ENCODE data around the gene TRPV4.
A peak's percentile ranks its signal among the peaks of the same experiment; 100 is the strongest.

Gene TRPV4

DNA sequence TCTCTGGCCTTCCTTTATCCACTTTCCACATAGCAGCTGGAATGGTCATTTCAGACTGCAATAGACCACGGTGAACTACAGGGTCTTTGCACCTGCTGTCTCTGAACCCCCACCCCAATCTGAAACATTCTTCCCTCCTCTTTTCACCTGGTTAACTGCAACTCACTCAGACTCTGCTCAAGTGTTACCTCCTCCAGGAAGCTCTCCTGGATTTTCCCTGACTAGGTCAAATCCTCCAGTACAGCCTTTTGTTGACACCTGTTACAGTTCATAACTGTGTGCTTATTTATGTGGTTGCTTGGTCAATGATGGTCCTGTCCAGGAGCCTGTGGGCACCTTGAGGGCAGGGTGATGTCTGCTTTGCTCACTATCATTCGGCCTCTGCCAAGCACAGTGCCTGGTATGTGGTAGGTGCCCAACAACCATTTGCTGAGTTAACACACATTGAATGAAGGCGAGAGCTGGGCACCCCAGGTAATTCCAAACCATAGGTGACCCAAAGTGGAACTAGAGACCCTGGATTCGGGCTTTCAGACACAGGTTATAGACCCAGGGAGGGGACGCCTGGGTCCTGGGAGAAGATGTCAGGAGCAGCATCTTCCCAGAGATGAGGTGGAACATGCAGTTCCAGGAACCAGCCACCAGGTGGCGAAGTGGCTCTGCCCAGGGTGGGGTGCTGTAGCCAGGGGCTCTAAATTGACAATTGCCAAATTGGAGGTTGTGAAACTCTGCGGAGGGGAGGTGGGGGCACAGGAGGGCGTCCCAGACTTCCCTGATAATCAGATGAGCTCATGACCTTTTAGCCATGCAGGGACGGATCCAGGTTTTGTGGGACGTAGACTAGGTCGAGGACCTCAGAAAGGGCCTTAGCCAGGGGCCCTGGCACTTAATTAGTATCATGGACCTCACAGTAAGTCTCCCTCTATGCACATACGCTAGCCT lies 28.1 kb downstream of the TRPV4 start:
- peak; percentile 65 for DNase-seq

DNA sequence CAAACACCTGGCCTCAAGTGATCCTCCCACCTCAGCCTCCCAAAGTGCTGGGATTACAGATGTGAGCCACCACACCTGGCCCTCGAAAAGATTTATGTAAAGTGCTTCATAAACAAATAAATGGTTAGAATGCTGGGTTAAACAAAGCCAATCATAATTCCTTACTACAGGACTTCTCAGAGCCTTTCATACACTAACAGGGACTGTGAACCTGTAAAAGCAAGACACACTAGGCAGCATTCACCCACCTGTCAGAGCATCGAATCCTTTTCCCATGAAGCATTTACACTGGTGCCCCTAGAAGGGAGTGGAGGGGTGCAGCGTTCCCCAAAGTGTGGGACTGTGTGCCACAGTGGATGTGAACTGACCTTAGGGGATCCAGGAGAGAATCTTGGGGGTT lies 29.5 kb downstream of the TRPV4 start:
- no peak for DNase-seq

DNA sequence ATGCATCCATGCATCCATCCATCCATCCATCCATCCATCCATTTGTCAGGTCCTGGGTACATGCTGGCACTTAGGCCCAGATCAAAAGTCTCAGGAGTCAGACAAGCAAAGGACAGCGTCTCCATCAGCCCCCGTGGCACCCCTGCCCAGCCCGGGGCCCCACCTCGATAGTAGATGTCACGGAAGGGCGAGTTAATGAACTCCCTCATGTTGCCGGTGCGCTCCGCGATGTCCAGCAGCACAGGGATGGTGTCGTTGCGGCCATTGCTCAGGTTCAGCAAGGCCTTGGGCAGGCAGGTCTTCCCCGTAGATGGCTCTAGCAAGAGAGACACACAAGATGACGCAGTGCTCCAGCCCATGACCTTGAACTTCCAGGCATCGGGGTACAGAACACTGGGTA lies 30.4 kb downstream of the TRPV4 start:
- DNase-seq: no peak

DNA sequence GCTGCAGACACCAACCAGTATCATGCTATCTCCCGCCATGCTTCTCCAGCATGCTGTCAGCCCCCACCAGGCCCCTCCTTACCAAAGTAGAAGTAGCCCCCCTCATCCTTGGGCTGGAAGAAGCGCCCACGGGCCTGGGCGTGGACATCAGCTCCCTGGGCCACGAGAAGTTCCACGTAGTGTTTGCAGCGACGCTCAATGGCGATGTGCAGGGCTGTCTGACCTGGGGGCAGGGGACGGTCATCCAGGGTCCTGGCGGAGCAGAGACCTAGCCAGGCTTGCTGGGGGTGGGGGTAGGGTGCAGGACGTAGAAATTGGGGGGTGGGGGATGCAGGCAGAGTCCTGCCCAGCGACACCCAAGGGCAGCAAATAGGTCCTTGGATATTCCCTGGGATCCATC lies 32.7 kb downstream of the TRPV4 start:
- DNase-seq: no peak

DNA sequence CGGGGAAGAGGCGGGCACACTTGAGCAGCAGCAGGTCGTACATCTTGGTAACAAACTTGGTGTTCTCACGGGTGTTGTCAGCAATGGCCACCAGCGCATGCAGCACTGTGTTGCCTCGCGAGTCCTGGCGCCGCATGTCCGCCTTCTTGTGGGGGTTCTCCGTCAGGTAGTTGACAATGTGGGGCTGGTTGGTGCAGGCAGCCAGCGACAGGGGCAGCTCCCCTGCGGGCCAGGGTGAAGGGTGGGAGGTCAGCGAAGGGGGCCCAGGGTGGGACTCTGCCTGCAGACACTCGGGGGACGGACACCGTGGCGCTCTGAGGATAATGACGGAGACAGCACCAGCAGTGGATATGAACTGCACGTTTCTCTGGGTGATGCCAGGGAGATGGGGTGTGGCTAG lies 34.5 kb downstream of the TRPV4 start:
- no peak for DNase-seq

DNA sequence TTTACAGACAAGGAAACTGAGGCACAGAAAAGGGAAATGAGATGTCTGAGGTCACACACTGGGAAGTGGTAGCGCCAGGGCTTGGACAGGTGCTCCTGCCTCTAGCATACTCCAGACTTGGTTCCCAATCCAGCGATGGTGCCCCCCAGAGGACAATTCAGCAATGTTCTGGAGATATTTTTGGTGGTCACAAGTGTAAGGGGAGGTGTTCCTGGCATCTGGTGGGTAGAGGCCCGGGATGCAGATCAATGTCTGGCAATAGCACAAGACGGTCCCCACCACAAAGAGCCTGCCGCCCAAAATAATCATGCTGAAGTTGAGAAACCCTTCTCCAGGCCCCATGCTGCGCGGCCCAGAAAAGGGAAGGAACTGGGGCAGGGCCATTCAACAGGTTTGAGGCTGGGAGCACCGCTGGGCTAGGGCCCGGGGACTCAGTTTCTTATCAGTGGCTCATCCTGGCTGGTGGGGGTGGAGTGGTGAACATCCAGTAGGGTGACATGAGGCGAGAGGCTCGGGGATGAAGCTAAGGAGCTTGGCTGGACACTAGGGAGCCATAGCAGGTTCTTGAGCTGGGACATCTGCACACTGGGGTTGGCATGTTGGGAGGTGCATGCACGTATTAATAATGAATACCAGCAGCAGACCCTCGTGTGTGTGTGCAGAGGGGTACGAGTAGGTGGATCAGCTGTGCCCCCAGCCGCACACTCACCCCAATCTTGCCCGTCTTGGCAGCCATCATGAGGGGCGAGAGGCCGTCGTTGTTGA lies 35.1 kb downstream of the TRPV4 start:
- DNase-seq: peak; percentile 36

DNA sequence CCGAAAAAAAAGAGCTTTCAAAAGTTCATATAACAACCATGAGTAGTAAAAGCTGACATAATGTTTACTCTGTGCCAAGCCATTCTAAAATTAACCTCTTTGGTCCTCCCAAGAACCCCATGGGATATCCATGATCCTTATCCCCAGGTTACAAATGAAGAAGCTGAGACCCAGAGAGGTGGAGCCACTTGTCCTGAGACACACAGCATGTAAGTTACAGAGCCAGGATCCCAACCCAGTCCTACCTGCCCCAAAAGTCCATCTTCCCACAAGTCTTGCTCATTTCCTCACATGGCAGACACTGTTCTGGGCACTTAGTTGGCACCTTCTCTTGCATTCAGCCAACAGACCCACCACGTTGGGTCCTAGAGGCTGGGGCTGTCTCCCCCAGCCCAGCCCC lies 37.1 kb downstream of the TRPV4 start:
- DNase-seq: no peak

DNA sequence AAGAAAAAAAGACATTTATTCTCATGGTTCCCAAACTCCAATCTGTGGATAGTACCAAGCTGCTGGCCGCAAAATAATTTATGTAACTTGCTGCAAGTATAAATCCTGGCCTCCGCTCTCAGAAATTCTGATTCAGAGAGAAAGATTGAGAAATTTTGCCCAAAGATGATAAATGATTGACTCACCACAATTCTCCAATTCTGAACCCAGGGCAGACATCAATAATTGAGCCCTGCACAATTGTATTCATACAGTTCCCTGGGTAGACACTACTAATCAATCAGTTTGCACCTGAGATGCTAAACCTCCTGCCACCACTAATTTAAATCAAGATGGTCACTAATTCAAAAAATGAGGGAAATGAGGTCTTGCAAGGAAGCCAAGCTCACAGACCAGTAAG lies 38.2 kb downstream of the TRPV4 start:
- no peak for DNase-seq

DNA sequence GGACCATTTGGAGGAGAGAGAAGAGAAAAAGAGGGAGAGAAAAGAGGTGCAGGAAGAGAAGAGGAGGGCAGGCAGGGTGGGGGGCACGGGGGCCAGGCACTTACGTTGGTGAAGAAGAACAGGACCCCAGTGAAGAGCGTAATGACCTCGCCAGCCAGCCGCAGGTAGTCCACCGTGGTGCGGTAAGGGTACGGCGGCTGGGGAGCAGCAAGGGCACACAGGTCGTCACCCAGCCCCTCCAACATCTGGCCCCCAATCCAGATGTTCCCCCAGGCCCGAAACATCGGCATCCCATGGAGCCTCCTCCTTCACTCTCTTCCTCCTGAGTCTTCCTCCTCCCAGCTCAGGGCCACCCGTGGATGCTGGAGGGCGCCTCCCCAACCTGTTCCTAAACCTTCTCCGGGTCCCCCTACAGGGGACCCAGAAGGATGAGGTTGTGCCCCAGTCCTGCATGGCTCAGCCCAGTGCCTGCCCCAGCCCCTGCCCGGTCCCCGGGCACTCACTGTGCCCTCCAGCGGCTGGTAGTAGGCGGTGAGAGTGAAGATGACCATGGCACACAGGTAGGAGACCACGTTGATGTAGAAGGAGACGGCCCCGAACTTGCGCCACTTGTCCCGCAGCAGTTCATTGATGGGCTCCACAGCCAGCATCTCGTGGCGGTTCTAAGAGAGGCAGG lies 39.2 kb downstream of the TRPV4 start:
- DNase-seq: peak; percentile 28

DNA sequence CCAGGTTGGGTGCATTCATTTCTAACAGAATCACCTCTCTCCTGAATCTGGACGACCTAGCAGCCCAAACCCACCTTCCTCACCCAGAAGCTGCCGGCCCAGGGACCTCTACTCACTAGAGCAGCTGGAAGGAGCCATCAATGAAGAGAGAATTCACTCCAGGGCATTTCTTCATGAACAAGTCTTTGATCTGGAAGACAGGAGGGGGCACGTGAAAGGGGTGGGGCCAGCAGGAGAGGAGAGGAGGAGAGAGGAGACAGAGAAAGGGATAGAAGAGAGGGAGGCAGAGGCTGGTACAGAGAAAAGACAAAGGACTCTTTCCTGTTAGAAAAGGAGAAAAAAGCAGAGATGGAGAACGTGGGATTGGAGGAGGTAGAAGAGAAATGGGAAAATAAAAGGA lies 39.8 kb downstream of the TRPV4 start:
- DNase-seq: no peak

DNA sequence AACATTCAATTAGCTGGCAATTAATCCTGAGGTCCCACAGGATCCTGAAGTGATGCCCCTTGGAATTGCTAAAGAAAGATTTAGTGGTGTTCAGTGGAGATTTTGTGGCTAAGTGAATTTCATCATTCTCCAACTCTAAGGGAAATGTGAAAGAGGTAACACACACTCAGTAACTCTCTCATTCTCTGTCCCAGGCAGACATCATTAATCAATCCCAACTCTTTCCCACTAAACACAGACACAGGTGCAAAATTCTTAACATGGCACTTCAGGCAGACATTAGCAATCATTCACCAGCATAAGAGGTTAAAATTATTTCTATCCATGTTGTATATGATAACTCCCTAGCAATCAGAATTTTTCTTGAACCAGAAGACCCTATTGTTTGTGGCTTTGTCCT lies 40.2 kb downstream of the TRPV4 start:
- no peak for DNase-seq

DNA sequence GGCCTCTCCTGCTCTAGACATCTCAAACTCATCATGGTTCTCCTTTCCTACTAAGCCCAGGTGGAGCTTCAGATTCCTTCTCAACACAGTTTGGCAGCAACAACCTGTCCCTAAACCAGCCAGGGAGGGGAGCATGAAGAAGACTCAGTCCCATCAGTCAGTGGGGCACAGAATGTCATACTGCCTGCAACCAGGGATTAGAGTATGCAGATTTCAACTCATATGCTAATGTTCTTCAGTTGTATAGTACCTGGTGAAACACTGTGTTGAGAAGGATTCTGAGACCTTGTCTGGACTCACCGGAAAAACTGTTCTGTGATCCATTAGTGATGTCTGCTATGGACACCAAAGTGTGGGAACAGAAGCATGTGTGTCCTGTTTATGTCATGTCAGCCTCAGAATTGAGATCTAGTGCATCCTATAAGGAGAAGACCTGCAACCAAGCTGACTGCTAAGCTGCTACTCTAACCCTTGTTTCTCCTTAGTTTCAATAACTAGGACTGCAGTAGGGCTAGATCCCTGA lies 43.6 kb downstream of the TRPV4 start:
- DNase-seq: no peak

DNA sequence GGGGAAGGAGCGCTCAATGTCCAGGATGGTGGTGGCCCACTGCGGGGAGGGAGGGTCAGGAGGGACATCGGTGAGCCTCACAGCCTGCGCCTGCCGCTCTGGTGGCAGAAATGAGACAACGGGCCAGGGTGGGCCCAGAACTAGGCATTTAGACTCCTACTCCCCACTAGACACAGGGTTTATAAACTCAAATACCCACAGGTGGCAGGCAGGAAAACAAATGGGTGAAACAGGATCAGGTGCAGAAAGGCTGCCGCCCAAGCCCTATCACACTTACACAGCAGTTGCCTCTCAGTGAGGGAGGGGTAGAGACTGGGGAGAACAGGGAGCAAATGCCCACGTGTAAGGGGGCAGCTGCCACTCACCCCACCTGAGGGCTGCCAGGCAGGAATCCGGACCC lies 46.4 kb downstream of the TRPV4 start:
- DNase-seq: peak; percentile 23

DNA sequence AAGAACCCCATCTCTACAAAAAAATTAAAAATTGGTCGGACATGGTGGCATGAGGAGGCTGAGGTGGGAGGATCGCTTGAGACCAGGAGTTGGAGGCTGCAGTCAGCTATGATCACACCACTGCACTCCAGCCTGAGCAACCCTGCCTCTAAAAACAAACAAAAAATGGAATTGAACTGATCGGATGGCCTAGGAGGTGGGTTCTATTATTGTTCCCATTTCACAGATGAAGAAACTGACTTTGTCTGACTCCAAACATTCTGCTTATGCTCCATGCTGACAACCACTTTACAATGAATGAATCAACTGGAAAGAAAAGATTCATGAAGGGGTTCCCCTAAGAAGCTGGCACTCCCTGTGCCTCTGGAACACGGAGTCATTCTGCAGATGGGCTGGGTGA lies 47.3 kb downstream of the TRPV4 start:
- no peak for DNase-seq

DNA sequence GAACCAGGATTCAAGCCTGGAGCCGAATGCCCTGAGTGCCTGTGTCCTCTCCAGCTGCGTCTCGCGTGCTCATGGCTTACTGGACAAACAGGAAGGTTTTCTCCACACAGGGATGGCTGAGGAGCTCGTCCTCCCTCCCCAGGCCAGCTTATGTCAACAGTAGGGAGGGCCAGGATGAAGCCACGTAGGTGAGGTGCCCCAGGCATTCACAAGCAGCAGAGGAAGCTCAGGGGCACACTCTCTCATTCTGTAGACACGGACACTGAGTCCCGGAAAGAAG lies 49.3 kb downstream of the TRPV4 start:
- no peak for DNase-seq

DNA sequence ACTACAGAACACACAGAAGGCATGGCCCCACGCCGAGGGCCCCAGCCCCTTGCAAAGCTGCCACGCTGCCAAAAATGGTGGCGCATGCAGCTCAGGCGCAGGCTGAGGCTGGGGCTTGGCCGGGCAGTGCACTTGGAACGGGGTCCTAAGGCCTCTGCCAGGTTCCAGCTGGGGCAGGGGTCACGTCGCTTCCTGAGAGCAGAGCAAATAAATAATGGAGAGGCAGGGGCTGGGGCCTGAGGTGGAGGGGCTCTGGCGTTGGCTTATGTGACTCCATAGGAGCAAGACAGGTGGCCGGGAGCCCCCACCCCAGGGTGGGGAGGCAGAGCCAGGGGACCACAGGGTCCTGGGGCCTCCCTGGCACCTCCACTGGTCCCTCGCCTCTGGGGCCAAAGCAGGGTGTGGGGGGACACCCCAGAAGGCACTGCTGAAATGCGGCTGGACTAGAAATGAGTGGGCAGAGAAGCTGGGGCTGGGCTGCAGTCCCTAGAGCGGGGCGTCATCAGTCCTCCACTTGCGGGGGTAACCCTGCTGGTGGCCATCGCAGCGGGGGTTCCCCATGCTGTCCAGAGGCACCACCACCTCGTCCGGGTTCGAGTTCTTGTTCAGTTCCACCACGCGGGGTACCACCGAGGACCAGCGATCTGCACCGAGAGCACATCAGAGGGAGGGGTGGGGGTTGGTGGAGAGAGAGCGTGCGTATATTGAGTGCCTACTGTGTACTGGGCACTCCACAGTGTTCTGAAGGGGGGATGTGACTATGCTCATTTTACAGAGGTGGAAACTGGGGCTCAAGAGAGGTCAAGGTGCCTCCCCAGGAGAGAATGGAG lies 49.8 kb downstream of the TRPV4 start:
- no peak for DNase-seq

DNA sequence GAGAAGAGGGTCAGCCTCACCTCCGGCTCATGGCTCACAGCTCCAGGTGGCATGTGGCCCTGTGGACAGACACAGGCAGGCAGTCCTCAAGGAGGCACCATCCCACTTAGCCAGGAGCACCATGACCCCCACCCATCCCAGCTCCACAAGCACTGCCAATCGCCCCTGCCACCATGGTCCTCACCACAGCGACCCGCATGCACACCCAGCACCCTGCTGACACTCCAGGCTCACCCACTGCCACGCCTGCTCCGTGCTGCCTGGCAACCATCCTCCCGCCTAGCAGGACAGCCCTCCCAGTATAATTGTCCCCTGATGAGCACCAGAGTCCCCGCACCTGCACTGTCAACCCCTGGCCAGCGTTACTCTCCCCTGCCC lies 50.9 kb downstream of the TRPV4 start:
- DNase-seq: no peak

DNA sequence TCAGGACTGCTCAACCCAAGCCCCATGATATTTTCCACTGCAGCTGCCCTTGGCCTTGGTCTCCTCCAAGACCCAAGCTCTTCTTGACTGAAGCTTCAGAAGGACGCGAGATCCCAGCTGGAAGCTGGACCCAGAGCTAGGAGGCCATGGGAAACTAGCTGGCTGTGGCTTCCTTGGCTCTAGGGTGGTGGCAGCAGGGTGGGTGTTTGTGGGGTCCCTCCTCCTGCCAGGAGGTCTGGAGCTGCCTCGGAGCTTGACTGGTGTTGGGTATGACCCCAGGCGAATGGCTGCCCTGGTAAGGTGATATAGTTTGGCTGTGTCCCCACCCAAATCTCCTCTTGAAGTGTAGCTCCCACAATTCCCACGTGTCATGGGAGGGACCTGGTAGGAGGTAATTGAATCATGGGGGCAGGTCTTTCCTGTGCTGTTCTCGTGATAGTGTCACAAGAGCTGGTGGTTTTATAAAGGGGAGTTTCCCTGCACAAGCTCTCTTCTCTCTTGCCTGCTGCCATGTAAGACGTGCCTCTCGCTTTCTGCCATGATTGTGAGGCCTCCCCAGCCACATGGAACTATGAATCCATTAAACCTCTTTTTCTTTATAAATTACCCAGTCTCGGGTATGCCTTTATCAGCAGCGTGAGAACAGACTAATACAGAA lies 51.4 kb downstream of the TRPV4 start:
- DNase-seq: no peak

DNA sequence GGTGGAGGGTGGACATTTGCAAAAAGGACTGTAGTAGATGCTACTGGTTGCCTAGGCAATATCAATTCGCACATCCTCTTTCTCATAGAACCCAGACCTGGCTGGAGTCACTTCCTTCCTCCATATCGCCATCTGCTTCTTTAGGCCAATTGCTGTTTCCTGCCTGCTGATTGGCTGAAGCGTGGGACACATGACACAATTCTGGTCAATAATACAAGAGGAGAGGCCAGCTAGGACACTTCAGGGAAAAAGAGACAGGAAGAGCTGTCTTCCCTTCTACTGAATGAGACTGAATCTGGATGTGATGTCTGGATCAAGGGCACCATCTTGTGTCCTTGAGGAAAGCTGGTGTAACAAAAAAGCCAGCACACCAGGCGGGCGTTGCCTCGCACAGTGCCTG lies 53.8 kb downstream of the TRPV4 start:
- DNase-seq: peak; percentile 48

DNA sequence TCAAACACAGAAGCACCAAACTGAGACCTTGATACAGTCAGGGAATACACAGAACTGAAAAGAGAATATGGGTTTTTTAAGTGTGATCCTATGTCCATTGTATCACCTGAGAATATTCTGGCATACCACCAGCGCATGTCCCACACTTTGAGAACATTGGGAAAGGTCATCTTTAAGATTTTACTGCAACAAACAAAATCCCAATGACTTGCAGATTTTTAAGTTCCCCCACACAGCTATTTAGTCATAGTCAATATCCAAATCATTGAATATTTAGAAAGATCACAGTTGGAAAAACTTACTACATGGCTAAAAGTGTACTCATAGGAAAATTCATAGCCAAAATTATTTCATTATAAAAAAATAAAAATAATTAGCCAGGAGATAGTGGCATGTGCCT lies 54.5 kb downstream of the TRPV4 start:
- DNase-seq: no peak

DNA sequence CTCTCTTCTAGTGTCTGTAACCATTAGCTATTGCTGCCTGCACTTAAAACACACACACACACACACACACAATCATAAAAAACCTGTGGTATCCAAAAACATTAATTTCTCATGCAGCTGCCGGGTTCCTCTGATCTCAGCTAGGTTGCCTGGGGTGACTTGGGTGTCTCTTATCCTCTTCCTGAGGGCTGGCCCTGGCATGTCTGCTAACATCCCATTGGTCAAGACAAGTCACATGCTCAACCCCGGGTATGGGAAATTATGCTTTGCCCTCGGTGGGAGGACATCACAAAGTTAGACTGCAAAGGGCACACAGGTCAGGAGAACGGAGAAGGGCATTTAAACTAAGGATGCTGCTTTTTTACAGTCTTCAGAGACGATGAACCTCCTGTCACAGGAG lies 55.7 kb downstream of the TRPV4 start:
- DNase-seq: peak; percentile 72

DNA sequence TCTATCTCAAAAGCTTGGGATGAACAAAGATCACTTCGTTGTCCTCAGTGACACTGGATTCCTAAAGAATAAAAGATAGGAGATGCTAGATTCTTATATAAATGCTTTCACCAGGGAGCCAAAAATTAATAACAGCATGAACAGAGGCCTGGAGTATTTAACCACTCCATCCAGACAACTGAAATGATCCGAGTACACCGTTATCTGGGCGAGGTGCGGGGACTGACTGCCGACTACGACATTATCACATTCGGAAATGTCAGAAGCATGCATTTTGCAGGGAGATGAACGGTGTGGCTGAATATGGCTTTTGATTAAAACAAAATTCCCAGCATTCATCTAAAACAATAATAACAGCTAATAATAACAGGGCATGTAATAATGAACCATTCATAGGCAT lies 56.6 kb downstream of the TRPV4 start:
- no peak for DNase-seq
